Brain microvascular endothelial cell (primary cell): ENCODE data around the gene JADE1.

Experiments
- DNase-seq: peaks from one replicate; pipeline ENCODE4 v3.0.0-alpha.2; 2020
- H3K27ac ChIP-seq: fragments of 250-450 bp; sonication (Bioruptor Pico); 2 replicates; pipeline ENCODE4 v1.5.1; 2020; ENCODE audit warnings: mild to moderate bottlenecking, moderate library complexity
- H3K27me3 ChIP-seq: fragments of 250-450 bp; sonication (Bioruptor Pico); replicated peaks from 2 replicates; pipeline ENCODE4 v1.5.1; 2020; ENCODE audit warnings: mild to moderate bottlenecking
- H3K36me3 ChIP-seq: fragments of 250-450 bp; sonication (Bioruptor Pico); replicated peaks from 2 replicates; pipeline ENCODE4 v1.5.1; 2020; ENCODE audit warnings: mild to moderate bottlenecking
- H3K4me3 ChIP-seq: 2 replicates; pipeline ENCODE4 v1.5.1; 2011; ENCODE audit warnings: low read depth, mild to moderate bottlenecking, control low read depth, low read length, moderate library complexity
- CTCF ChIP-seq: IDR thresholded peaks from 2 replicates; pipeline ENCODE4 v1.5.1; 2011; ENCODE audit warnings: low read depth, mild to moderate bottlenecking, moderate library complexity, low read length, control low read depth, inconsistent platforms; ENCODE audit errors: missing control alignments
- in situ Hi-C: cut with HindIII; loops from 2 replicates; pipeline ENCODE4 v1.10.0; 2017; ENCODE audit warnings: low sequenced_read_pairs, low pct_ligation_motif_present

The JADE1 gene

GRCh38 chr4:128906581-128906980 is 97.1 kb downstream of the JADE1 start:
- no peak for DNase-seq
- Histone ChIP-seq H3K27ac (no peak overlapping the region), H3K4me3 (no peak overlapping the region), H3K36me3 (no peaks in the 10 kb centered on the region), H3K27me3 (no peaks in the 10 kb centered on the region)
- TF ChIP-seq CTCF: no peak
- in situ Hi-C loops: no loop called here

- DNase-seq: no peak
- no peak for TF ChIP-seq CTCF
- H3K4me3 ChIP-seq: no peak overlapping the region
- no peaks in the 10 kb centered on the region for H3K36me3 ChIP-seq
- no peak overlapping the region for H3K27ac ChIP-seq
- no peaks in the 10 kb centered on the region for H3K27me3 ChIP-seq
- in situ Hi-C loops: no loop called here
Observed at GRCh38 chr4:128907981-128908380, 98.5 kb downstream of the JADE1 start.

GRCh38 chr4:128908735-128909134 is 99.2 kb downstream of the JADE1 start:
- TF ChIP-seq CTCF: no peak
- H3K27ac ChIP-seq: no peak overlapping the region
- no peaks in the 10 kb centered on the region for H3K27me3 ChIP-seq
- no peak for DNase-seq
- no peaks in the 10 kb centered on the region for H3K36me3 ChIP-seq
- in situ Hi-C loops: no loop called here
- H3K4me3 ChIP-seq: no peak overlapping the region

GRCh38 chr4:128913228-128913627 is 103.7 kb downstream of the JADE1 start:
- DNase-seq: no peak
- H3K27me3 ChIP-seq: no peaks in the 10 kb centered on the region
- in situ Hi-C loops: no loop called here
- TF ChIP-seq CTCF: no peak
- H3K36me3 ChIP-seq: no peaks in the 10 kb centered on the region
- H3K27ac ChIP-seq: no peak overlapping the region
- no peak overlapping the region for H3K4me3 ChIP-seq

- Histone ChIP-seq H3K27ac (no peak overlapping the region), H3K4me3 (no peak overlapping the region), H3K27me3 (no peaks in the 10 kb centered on the region), H3K36me3 (no peaks in the 10 kb centered on the region)
- TF ChIP-seq CTCF: no peak
- in situ Hi-C loops: no loop called here
- no peak for DNase-seq
Observed at GRCh38 chr4:128915544-128915943, 106.0 kb downstream of the JADE1 start.

GRCh38 chr4:128916832-128917231 is 107.3 kb downstream of the JADE1 start:
- DNase-seq: no peak
- no peak for TF ChIP-seq CTCF
- H3K27ac ChIP-seq: no peak overlapping the region

More at GRCh38 chr4:128916832-128917231, 107.3 kb downstream of the JADE1 start:
- Histone ChIP-seq H3K4me3 (no peak overlapping the region), H3K27me3 (no peaks in the 10 kb centered on the region), H3K36me3 (no peaks in the 10 kb centered on the region)
- in situ Hi-C loops: no loop called here
